Tracheal epithelial cell (primary cell): ENCODE measurements around the gene WNT1. TPM values are rescaled to one million over a fixed set of nuclear protein-coding genes. Genes with fewer than 3 reads are reported as not detected.

ENCODE experiments used
- total RNA-seq: library from RNA; depleted of rRNA; stranded (reverse); fragments of >200 nt; gene quantifications from 2 replicates; pipeline ENCODE4 v1.2.1, GENCODE V29; 2014

Gene WNT1
- not detected in 2 replicates for total RNA-seq

GRCh38 chr12:48978291-48978740 is at the start of gene WNT1:
WNT1 (plus strand) TSS chr12:48978322; CDS start chr12:48978651, 329 bp downstream.

GRCh38 chr12:48957141-48958048 is 20.7 kb upstream of the WNT1 start, which contains the start of gene ARF3:
ARF3 (minus strand) TSS chr12:48957487; CDS start chr12:48941095, 16,392 bp downstream.

DNA sequence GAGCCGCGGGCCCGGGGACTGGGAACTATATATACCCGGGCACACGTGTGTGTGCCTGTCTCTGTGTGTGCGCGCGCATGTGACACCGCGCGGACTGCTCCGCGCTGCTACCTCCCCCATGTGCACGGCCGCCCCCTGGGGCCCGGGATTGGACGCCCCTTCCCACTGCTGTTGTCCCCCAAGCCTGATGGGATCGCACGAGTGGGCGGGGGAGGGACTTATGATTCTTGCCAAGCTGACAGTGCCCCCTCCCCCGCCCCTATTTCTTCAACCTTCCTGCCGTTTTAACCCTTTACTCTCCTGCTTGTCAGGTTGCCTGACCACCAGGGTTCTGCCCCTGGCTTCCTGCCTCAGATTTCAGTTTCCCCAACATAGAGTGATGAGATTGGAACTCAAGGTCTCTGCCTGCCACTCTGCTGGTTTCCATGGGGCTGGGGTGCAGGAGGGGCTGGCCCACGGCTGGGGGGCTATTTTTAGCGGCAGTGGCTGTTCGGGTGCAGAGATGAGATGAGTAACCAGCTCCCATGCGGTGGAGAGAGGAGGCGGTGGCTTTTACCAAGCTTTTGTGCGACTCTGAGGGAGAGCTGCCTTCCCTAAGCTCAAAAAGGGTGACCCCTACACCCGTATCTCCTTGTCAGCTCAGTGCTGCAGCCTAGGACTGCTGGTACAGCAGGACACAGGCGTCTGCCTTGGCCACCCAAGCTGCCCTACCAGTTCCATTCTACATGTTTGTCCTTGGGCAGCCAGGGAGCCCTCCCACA is 21.4 kb downstream of the WNT1 start, which contains the start of gene DDN:
DDN (minus strand) TSS at position 5 of the 761 bp plus-strand sequence. CDS start 88 bp downstream, outside the sequence.

GRCh38 chr12:49018261-49019119 is 40.4 kb downstream of the WNT1 start, which contains the start of gene PRKAG1:
PRKAG1 (minus strand) TSS chr12:49018776; CDS start chr12:49018740, 36 bp downstream.

Other genes starting within 250 kb of the WNT1 start
- gene ADCY6, start 189.2 kb upstream of the WNT1 start, total RNA-seq: 12.8 and 20.7 TPM in 2 replicates
- 9.6 and 21.4 TPM in 2 replicates for gene CACNB3, start 159.8 kb upstream of the WNT1 start, total RNA-seq
- 62.7 and 81.0 TPM in 2 replicates for gene DDX23, start 126.2 kb upstream of the WNT1 start, total RNA-seq
- gene RND1, start 112.5 kb upstream of the WNT1 start, total RNA-seq: 0.43 and 7.5 TPM in 2 replicates
- gene FKBP11, start 52.8 kb upstream of the WNT1 start, total RNA-seq: 5.8 and 9.2 TPM in 2 replicates
- 26.6 and 34.9 TPM in 2 replicates for gene ARF3, start 20.8 kb upstream of the WNT1 start, total RNA-seq
- gene WNT10B, start 6.6 kb upstream of the WNT1 start, total RNA-seq: under 0.01 TPM in 1 of 2 replicates, not detected in the other
- 0.43 and 0.48 TPM in 2 replicates for gene DDN, start 21.1 kb downstream of the WNT1 start, total RNA-seq
- 59.8 and 69.1 TPM in 2 replicates for gene PRKAG1, start 40.5 kb downstream of the WNT1 start, total RNA-seq
- 22.0 and 24.3 TPM in 2 replicates for gene KMT2D, start 82.5 kb downstream of the WNT1 start, total RNA-seq
- gene RHEBL1, start 91.7 kb downstream of the WNT1 start, total RNA-seq: 0.24 TPM in 1 of 2 replicates, not detected in the other
- under 0.01 TPM in 1 of 2 replicates, not detected in the other for gene DHH, start 116.5 kb downstream of the WNT1 start, total RNA-seq
- gene LMBR1L, start 132.5 kb downstream of the WNT1 start, total RNA-seq: 32.2 and 36.4 TPM in 2 replicates
- gene TUBA1B, start 153.1 kb downstream of the WNT1 start, total RNA-seq: 247 and 684 TPM in 2 replicates
- 5.1 and 508 TPM in 2 replicates for gene TUBA1A, start 210.8 kb downstream of the WNT1 start, total RNA-seq